K562 (cell line): ENCODE data around the gene CDKL4.

Experiments used
- HNRNPH1 ChIP-seq: fragments of 200-400 bp; formaldehyde crosslinking; optimal IDR thresholded peaks from 2 replicates; pipeline ENCODE3; 2017; ENCODE audit warnings: low read depth, mild to moderate bottlenecking, low read length, moderate library complexity
- JUNB ChIP-seq: fragments of 450-650 bp; formaldehyde crosslinking; conservative IDR thresholded peaks from 2 replicates; pipeline ENCODE4 v1.4.0; 2020; ENCODE audit warnings: mild to moderate bottlenecking
- KLF6 ChIP-seq: fragments of 250-450 bp; sonication (Bioruptor Pico); IDR thresholded peaks from 2 replicates; pipeline ENCODE4 v1.4.0; 2020; ENCODE audit warnings: mild to moderate bottlenecking, moderate library complexity, borderline replicate concordance
- POLR2A ChIP-seq: fragments of 450-650 bp; conservative IDR thresholded peaks from 2 replicates; pipeline ENCODE4 v1.6.1; 2016
- TF ChIP-seq, protein P1 (sequence below): sonication (generic); formaldehyde crosslinking; IDR thresholded peaks from 2 replicates; pipeline ENCODE4 v1.8.1; 2023; ENCODE audit warnings: mild to moderate bottlenecking, missing genetic modification reagents
- TF ChIP-seq, protein P2 (sequence below), 3 experiments: IDR thresholded peaks in 2 of 3; conservative IDR thresholded peaks in 1 of 3; 2 replicates each; pipeline ENCODE4 v1.5.1; 2011 to 2012; ENCODE audit warnings: low read length in 3 of 3, mild to moderate bottlenecking in 3 of 3, control low read depth in 2 of 3, improper control_type of control experiment in 1 of 3, inconsistent platforms in 1 of 3, low read depth in 1 of 3, mixed read lengths in 1 of 3, moderate library complexity in 1 of 3; ENCODE audit not compliant: insufficient read depth in 2 of 3

DNA sequence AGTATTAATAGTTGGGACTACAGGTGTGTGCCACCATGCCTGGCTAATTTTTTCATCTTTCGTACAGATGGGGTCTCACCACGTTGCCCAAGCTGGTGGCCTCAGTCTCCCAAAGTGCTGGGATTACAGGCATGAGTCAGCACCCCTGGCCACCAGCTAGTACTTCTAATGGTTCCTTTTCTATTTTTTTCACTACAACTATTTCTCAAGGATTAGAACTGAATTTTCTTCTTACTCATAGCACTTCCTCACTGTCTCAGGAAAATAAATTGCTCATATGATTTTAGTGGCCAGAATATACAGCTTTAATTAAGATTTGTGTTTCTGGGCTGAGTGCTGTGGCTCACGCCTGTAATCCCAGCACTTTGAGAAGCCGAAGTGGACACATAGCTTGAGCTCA, 79.7 kb downstream of the CDKL4 start:
- no peak for TF ChIP-seq KLF6 (CRISPR knock-in tag)
- TF ChIP-seq, protein P1, sequence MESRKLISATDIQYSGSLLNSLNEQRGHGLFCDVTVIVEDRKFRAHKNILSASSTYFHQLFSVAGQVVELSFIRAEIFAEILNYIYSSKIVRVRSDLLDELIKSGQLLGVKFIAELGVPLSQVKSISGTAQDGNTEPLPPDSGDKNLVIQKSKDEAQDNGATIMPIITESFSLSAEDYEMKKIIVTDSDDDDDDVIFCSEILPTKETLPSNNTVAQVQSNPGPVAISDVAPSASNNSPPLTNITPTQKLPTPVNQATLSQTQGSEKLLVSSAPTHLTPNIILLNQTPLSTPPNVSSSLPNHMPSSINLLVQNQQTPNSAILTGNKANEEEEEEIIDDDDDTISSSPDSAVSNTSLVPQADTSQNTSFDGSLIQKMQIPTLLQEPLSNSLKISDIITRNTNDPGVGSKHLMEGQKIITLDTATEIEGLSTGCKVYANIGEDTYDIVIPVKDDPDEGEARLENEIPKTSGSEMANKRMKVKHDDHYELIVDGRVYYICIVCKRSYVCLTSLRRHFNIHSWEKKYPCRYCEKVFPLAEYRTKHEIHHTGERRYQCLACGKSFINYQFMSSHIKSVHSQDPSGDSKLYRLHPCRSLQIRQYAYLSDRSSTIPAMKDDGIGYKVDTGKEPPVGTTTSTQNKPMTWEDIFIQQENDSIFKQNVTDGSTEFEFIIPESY (CRISPR knock-in tag) = no peak
- TF ChIP-seq POLR2A = no peak
- no peak for TF ChIP-seq HNRNPH1
- TF ChIP-seq JUNB (CRISPR knock-in tag) = no peak
- TF ChIP-seq, protein P2, sequence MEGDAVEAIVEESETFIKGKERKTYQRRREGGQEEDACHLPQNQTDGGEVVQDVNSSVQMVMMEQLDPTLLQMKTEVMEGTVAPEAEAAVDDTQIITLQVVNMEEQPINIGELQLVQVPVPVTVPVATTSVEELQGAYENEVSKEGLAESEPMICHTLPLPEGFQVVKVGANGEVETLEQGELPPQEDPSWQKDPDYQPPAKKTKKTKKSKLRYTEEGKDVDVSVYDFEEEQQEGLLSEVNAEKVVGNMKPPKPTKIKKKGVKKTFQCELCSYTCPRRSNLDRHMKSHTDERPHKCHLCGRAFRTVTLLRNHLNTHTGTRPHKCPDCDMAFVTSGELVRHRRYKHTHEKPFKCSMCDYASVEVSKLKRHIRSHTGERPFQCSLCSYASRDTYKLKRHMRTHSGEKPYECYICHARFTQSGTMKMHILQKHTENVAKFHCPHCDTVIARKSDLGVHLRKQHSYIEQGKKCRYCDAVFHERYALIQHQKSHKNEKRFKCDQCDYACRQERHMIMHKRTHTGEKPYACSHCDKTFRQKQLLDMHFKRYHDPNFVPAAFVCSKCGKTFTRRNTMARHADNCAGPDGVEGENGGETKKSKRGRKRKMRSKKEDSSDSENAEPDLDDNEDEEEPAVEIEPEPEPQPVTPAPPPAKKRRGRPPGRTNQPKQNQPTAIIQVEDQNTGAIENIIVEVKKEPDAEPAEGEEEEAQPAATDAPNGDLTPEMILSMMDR (IDR thresholded peaks at IDR 0.05 in 2 of 3, conservative IDR thresholded peaks at IDR 0.05 in 1 of 3; ENCODE audit: insufficient read depth in 2 of 3, low read depth in 1 of 3, low read length in 3 of 3) = no peak
